Measurements from ENCODE around the gene TTC33. TPM values are rescaled to one million over a fixed set of nuclear protein-coding genes. Genes with fewer than 3 reads are reported as not detected.
"Not testable (repeated sequence)": the region's sequence is repeated elsewhere in the genome, so short reads cannot be mapped to it uniquely, and the experiment has no call there.

The TTC33 gene
- total RNA-seq, 1 donor from 2014 or later, result 6.7 TPM

DNA sequence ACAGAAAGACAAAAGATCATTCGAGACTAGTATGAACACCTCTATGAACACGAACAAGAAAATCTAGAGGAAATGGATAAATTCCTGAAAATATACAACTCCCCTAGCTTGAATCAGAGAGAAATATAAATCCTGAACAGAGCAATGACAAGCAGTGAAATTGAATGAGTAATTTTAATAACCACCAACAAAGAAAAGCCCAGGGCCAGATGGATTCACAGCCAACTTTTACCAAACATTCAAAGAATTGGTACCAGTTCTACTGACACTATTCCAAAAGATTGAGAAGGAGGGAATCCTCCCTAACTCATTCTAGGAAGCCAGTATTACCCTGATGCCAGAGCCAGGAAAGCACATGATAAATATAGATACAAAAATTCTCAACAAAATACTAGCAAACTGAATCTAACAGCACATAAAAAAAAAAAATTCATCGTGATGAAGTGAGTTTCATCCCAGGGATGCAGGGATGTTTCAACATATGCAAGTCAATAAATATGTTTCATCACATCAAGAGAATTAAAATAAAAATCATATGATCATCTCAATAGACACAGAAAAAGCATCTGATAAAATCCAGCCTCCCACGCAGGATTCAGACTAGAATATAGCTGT lies 101.3 kb downstream of the TTC33 start:
- no peak for DNase-seq (ENCODE audit: extremely low read depth, low read depth, low spot score)

DNA sequence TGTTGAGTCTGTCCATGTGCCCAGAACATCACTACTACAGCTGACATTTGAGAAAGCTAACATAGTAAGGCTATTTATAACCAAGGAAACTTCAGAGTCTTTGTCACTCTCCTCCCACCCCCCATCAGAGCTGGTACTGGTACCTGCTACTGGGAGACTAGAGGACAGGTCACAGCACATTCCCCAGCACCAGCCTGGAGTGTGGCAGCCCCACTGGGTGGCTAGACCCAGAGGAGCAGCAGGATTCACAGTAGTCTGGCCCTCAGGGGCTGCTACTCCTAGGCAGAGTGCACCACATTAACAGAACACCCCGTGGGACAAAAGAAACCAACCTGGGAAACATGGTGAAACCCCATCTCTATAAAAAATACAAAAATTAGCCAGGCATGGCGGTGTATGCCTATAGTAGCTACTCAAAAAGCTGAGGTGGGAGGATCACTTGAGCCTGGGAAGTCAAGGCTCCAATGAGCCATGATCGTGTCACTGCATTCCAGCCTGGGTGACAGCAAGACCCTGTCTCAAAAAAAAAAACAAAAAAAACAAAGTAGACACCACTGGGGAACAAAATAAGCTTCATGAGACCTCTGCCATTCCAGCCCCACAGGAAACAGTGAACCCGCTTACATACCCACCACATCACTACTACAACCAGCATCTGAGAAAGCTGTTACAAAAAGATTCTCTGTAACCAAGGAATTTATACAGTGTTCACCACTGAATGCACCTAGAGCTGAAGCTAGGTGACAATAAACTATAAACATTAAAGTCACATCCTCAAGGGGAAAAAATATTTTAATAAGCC lies 102.3 kb downstream of the TTC33 start:
- no peak for DNase-seq (ENCODE audit: extremely low read depth, low read depth, low spot score)

DNA sequence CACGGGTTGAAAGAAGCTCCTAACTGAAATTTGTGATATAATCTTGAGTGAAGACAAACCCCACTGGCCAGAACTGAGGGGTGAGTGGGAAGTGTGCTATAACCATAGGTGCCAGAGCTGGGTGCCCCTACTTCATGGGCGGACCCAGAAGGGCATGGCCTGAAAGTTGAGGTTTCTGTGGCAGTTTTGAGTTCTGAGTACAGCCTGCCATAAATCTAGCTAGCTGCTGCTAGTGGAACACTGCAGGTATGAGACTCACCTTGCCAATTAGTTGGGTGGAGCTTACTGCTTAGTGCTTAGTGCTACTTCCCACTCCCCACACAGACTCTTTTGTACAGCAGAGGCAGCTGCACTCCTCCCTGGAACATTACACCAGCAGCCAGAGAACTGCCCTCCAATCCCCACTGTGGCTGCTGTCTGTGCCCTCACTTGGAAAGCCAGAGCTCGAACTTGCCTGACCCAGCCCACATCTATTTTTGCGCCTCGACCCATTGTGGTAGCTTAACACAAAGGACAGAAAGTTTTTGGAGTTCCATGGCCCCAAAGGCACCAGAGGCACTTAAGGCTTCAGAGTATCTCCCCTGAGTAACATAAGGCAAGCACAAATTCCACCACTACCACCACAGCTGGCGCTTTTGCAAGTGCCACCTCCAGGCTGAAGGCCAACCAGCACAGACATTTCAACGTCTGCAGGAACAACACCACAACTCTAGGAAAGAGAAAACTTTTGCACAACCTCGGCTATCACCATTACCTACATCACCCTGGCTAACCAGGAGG lies 103.1 kb downstream of the TTC33 start:
- DNase-seq (ENCODE audit: extremely low read depth, low read depth, low spot score), result no peak

DNA sequence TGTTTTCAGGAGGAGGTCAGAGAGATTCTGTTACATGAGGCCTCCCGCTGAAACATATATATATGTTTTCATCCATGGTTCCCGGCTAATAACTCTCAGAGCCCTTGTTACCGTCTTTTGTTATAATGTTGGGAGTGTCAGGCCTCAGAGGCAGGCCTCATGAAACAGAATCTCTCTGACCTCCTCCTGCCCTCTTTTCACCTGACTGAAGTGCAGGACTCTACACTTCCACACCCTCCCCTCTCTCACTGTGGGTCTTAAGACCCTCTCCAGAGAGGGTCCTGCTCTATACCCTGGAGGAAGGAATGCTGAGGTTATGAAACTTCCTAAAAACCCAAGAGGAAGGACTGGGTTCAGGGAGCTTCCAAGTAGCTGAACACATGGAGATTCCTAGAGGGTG lies 104.6 kb downstream of the TTC33 start:
- DNase-seq (ENCODE audit: extremely low read depth, low read depth, low spot score), result no peak

DNA sequence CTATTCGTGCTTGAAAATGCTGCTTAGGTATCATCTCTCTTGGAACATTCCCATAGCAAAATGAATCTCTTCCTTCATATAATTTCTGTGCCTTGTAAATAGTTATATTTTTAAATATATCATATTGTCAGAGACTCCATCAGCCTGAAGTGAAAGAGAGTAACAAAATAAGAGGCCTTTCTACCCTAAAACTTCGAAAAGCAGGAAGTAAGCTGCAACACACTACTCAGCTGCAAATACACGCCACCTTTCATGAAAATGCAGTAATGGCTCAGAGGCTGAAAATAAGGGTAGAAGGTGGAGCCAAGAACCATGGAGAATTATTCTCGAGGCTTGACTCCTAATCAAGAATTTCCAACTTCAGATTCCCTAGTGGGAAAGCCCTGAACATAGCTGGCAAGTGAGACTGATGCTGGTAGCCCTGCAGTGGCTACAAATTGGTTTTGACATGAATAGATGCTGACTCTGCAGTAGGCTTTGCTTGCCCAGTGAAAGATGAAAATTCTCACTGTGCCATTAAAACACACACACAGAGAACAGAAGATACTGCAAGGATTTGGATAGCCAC lies 106.2 kb downstream of the TTC33 start:
- DNase-seq (ENCODE audit: extremely low read depth, low read depth, low spot score), result no peak

DNA sequence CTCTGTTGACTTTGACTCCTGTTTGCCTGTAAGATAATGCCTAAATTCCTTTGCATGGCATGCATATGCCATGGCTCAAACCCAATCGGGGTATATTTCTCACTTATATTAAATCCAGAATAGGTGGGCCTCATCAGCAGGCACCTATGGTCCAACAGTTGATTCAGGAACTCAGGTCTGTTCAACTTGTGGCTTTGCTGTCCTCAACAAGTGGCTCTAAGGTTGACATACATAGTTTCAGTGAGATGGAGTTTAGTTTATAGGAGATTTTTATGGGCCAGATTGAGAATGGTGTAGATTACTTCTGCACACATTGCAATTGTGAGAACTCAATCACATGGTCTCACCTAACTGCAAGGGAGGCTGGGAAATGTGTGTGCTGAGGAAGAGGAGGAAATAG lies 107.6 kb downstream of the TTC33 start:
- no peak for DNase-seq (ENCODE audit: extremely low read depth, low read depth, low spot score)

DNA sequence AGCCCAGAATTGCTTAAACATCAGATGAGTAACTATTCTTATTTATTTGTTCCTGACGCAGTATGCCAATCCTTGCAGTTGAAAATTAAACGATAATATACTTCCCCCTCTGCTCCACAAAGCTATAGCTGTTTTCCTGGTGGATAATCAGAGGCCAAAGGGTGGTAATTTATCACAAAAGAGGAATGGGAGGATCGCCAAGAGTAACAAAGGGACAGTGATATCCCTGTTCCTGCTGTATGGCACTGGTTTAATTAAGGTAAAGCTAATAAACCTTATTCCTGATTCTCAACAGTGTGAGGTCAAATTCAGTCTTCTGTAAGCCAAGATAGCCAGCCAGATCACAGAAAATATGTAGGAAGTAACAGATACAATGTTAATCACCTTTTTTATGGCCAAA lies 109.5 kb downstream of the TTC33 start:
- no peak for DNase-seq (ENCODE audit: extremely low read depth, low read depth, low spot score)

DNA sequence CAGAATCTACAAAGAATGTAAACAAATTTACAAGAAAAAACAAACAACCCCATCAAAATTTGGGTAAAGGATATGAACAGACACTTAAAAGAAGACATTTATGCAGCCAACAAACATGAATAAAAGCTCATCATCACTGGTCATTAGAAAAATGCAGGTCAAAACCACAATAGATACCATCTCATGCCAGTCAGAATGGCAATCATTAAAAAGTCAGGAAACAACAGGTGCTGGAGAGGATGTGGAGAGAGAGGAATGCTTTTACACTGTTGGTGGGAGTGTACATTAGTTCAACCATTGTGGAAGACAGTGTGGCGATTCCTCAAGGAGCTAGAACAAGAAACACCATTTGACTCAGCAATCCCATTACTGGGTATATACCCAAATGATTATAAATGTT lies 116.2 kb downstream of the TTC33 start:
- DNase-seq (ENCODE audit: extremely low read depth, low read depth, low spot score), result not testable (repeated sequence)

DNA sequence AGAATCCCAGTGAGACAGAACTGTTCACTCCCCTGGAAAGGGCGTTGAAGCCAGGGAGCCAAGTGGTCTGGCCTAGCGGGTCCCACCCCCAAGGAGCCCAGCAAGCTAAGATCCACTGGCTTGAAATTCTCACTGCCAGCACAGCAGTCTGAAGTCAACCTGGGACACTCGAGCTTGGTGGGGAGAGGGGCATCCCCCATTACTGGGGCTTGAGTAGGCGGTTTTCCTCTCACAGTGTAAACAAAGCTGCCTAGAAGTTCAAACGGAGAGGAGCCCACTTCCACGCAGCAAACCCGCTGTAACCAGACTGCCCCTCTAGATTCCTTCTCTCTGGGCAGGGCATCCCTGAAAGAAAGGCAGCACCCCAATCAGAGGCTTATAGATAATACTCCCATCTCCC lies 121.2 kb downstream of the TTC33 start:
- no peak for DNase-seq (ENCODE audit: extremely low read depth, low read depth, low spot score)

DNA sequence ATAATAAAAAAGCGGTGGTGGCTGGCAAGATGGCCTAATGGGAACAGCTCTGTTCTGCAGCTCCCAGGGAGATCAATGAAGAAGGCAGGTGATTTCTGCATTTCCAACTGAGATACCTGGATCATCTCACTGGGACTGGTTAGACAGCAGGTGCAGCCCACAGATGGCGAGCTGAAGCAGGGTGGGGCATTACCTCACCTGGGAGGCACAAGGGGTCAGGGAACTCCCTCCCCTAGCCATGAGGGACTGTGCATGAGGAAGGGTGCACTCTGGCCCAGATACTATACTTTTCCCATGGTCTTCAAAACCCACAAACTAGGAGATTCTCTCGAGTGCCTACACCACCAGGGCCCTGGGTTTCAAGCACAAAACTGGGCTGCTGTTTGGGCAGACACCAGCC lies 121.6 kb downstream of the TTC33 start:
- DNase-seq (ENCODE audit: extremely low read depth, low read depth, low spot score), result no peak

DNA sequence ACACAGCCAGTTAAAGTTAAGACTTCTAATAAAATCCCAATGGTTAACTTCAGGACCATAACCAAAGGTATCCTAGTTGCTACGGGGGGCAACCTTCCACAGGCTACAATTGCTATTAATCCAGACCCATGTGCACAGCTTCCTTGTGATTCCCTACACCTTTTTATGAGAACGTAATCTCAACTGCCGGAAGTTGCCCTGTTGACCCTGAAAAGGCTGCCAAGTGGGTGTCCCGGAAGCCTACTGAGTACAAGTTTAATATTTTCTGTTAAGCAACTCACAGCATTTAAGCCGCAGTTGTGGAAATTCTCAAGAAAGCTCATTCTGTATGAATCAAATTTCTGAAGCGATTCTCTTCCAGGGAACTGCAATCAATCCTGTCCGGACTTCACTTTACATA lies 124.5 kb downstream of the TTC33 start:
- no peak for DNase-seq (ENCODE audit: extremely low read depth, low read depth, low spot score)

DNA sequence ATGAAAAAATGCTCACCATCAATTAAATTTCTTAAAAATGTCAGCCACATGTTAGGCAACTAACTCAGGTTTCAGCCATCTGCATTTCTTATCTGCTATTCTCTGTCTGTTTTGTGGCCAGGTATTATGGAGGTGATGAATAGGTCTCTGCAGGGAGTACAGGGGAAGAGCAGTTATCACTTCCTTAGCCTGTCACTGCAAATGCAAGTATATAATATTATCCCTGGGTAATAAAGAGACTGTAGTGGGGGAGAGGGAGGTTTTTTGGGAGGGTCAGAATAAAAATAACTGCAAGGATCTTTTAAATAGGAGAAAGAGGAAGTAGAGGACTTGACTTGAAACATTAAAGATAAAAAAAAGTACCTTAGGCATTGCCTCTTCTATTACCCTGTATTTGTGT lies 125.6 kb downstream of the TTC33 start:
- no peak for DNase-seq (ENCODE audit: extremely low read depth, low read depth, low spot score)

GRCh38 chr5:40628407-40628806 lies 127.4 kb downstream of the TTC33 start:
- DNase-seq (ENCODE audit: extremely low read depth, low read depth, low spot score), result no peak

DNA sequence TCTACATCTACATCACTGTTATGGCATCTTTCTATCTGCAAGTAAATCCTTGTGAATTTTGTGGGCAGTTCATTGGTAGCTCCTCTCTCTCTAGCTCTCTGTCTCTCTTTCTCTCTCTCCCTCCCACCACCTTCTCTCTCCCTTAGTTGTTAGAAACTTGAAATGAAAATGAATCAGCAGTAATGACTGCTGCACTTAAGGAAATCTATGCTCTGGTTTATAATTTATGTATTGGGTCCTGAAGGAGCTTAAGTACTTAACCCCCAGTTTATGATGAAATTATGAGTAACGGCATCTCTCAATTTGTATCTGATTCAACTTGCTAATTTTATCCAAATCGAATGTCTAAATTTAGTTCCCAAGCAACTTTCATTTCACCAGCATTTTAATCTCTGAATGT lies 128.1 kb downstream of the TTC33 start:
- no peak for DNase-seq (ENCODE audit: extremely low read depth, low read depth, low spot score)

DNA sequence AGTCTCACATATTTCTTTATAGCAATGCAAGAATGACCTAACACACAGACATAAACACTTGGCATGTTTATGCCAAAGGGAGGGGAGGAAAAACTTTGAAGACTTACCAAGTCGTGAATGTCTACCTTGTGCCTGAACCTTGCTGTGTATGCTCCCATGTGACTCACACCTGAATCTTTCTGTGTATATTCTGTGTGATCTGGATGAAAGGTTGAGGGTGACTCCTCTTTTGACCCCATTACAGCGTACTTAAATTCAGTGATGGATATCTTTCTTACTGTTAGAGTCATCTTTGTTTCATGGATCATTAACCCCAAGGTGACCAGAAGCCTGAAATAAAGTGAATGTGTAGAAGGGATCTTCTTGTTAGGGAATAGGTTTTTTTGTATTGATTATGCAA lies 129.0 kb downstream of the TTC33 start:
- DNase-seq (ENCODE audit: extremely low read depth, low read depth, low spot score), result no peak

DNA sequence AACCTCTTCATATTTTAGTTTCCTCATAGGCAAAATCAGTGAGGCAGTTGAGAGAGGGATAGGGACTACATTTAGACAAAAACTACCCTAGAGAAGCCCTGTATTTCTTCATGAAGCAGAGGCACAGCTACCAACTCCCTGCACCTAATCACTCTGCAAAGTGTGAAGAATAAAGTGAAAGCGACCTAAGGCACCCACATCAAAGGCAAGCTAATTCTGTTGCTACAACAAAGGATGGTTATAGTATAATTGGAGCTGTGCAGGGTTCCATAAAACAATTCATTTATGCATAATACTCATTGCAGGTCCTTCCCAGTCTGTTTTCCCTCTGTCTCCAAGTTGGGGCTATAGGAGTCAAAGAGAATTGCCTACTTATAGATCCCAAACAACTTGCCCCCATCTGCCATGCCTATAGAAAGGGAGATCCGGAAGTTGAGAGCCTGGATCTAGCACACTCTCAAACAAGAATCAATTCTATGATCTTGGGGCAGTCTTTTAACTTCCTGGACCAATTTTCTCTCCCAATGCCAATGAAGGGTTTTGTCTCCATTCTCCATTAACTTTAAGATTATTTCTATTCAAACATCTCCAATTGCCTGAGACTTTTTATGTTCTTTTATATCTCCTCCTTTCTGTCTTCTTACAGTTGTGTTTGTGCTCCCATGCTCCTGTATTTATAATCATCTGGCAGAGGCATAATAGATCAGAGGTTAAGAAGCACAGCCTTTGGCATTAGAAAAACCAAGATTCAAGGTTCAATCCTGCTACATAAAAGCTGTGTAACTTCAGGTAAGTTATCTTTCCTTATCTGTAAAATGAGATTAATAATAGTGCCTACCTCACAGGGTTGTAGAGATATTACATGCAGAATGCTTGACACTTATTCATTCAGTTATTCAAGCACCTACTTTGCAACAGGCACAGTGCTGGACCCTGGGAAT lies 132.0 kb downstream of the TTC33 start:
- no peak for DNase-seq (ENCODE audit: extremely low read depth, low read depth, low spot score)

GRCh38 chr5:40622463-40623252 lies 133.1 kb downstream of the TTC33 start:
- DNase-seq (ENCODE audit: extremely low read depth, low read depth, low spot score), result no peak

GRCh38 chr5:40619421-40619820 lies 136.3 kb downstream of the TTC33 start:
- DNase-seq (ENCODE audit: extremely low read depth, low read depth, low spot score), result no peak

DNA sequence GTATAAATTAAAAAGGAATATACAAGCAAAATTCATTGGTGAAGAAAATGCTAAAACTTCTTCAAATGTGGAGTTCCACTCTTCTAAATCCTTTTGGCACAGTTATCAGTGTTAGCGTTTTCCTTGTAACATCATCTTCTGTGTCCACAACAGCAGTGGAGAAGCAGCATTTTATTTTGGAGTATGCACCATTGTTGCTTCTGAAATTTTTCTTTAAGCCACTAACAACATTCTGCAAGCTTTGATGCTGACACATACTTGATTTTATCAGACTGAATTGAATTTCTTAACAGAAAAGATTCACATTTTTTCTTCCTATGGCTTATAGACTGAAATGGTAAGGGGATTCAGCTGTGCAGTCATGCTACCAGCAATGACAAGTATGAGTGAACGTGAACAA lies 136.8 kb downstream of the TTC33 start:
- DNase-seq (ENCODE audit: extremely low read depth, low read depth, low spot score), result no peak

GRCh38 chr5:40616781-40617180 lies 139.0 kb downstream of the TTC33 start:
- no peak for DNase-seq (ENCODE audit: extremely low read depth, low read depth, low spot score)
